Measurements from ENCODE around the gene NOC2L. TPM values are rescaled to one million over a fixed set of nuclear protein-coding genes. Genes with fewer than 3 reads are reported as not detected.

The NOC2L gene
- total and polyA plus RNA-seq, 9 of the 15 experiments (the other 6 are each of a cell fraction or from before 2014, with no cell fraction given): 4.0 to 410 (median 200) TPM

DNA sequence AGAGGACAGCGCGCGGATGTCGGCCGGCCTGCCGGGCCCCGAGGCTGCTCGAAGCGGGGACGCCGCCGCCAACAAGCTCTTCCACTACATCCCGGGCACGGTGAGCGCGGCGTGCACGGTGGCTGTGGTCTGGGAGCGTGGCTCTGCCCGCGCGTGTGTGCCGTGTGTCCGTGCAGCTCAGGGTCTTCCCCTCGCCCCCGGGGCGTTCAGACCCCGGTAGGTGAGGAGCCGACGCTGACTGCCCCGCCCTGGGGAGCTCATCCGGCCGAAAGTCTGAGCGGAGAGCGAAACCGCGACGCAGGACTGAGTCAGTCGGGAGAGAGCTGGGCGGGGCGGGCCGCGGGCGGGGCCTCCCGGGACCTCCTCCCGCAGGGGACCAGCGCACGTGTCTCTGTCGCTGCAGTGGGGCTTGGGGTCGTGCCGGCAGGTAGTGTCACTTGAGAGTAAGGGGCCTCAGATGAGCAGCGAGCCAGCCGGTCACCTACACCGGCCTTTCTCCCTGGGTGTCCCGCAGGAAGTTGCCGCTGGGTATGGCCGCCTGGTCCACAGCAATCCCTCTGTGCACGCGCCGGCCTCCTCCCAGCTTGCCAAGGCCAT, 7.7 kb upstream of the NOC2L start (continued):
- TF ChIP-seq, protein P1, sequence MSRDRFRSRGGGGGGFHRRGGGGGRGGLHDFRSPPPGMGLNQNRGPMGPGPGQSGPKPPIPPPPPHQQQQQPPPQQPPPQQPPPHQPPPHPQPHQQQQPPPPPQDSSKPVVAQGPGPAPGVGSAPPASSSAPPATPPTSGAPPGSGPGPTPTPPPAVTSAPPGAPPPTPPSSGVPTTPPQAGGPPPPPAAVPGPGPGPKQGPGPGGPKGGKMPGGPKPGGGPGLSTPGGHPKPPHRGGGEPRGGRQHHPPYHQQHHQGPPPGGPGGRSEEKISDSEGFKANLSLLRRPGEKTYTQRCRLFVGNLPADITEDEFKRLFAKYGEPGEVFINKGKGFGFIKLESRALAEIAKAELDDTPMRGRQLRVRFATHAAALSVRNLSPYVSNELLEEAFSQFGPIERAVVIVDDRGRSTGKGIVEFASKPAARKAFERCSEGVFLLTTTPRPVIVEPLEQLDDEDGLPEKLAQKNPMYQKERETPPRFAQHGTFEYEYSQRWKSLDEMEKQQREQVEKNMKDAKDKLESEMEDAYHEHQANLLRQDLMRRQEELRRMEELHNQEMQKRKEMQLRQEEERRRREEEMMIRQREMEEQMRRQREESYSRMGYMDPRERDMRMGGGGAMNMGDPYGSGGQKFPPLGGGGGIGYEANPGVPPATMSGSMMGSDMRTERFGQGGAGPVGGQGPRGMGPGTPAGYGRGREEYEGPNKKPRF (IDR thresholded peaks at IDR 0.05; ENCODE audit: low read depth, low read length): no peak
- TF ChIP-seq, protein P2, sequence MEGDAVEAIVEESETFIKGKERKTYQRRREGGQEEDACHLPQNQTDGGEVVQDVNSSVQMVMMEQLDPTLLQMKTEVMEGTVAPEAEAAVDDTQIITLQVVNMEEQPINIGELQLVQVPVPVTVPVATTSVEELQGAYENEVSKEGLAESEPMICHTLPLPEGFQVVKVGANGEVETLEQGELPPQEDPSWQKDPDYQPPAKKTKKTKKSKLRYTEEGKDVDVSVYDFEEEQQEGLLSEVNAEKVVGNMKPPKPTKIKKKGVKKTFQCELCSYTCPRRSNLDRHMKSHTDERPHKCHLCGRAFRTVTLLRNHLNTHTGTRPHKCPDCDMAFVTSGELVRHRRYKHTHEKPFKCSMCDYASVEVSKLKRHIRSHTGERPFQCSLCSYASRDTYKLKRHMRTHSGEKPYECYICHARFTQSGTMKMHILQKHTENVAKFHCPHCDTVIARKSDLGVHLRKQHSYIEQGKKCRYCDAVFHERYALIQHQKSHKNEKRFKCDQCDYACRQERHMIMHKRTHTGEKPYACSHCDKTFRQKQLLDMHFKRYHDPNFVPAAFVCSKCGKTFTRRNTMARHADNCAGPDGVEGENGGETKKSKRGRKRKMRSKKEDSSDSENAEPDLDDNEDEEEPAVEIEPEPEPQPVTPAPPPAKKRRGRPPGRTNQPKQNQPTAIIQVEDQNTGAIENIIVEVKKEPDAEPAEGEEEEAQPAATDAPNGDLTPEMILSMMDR (IDR thresholded peaks at IDR 0.05 in 2 of 3, conservative IDR thresholded peaks at IDR 0.05 in 1 of 3; ENCODE audit: insufficient read depth in 2 of 3, low read depth in 1 of 3, low read length in 3 of 3): no peak
- TF ChIP-seq ASH1L (IDR thresholded peaks at IDR 0.05; ENCODE audit: borderline replicate concordance, low read depth, partially characterized antibody) (no peak), KDM4B (IDR thresholded peaks at IDR 0.05; ENCODE audit: borderline replicate concordance in 2 of 2, low read depth in 1 of 2) (no peak), PHF21A (IDR thresholded peaks at IDR 0.05; ENCODE audit: borderline replicate concordance, low read depth) (no peak), ZNF583 (CRISPR knock-in tag; IDR thresholded peaks at IDR 0.05) (no peak), ZNF347 (CRISPR knock-in tag; IDR thresholded peaks at IDR 0.05; ENCODE audit: low read depth) (no peak), ZNF507 (tag; conservative IDR thresholded peaks at IDR 0.05) (no peak), HIVEP1 (CRISPR knock-in tag; IDR thresholded peaks at IDR 0.05) (no peak), FUS (optimal IDR thresholded peaks at IDR 0.05; ENCODE audit: low read depth, low read length) (no peak), PML (IDR thresholded peaks at IDR 0.05; ENCODE audit: low read length) (no peak), HMGN3 (IDR thresholded peaks at IDR 0.05; ENCODE audit: borderline replicate concordance, extremely low read depth, insufficient read length, low read depth, low read length) (peak; percentile 49), KLF10 (CRISPR knock-in tag; IDR thresholded peaks at IDR 0.05) (no peak), MEF2D (tag; conservative IDR thresholded peaks at IDR 0.05; ENCODE audit: low read depth) (no peak), FOXK1 (CRISPR knock-in tag; IDR thresholded peaks at IDR 0.05; ENCODE audit: borderline replicate concordance) (no peak)
- TF ChIP-seq, protein P3, sequence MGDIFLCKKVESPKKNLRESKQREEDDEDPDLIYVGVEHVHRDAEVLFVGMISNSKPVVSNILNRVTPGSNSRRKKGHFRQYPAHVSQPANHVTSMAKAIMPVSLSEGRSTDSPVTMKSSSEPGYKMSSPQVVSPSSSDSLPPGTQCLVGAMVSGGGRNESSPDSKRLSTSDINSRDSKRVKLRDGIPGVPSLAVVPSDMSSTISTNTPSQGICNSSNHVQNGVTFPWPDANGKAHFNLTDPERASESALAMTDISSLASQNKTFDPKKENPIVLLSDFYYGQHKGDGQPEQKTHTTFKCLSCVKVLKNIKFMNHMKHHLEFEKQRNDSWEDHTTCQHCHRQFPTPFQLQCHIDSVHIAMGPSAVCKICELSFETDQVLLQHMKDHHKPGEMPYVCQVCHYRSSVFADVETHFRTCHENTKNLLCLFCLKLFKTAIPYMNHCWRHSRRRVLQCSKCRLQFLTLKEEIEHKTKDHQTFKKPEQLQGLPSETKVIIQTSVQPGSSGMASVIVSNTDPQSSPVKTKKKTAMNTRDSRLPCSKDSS (IDR thresholded peaks at IDR 0.05; ENCODE audit: low read depth, partially characterized antibody): no peak
- TF ChIP-seq, protein P4, sequence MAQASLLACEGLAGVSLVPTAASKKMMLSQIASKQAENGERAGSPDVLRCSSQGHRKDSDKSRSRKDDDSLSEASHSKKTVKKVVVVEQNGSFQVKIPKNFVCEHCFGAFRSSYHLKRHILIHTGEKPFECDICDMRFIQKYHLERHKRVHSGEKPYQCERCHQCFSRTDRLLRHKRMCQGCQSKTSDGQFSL (CRISPR knock-in tag; IDR thresholded peaks at IDR 0.05): peak; percentile 75
- TF ChIP-seq, protein P4 (tag; IDR thresholded peaks at IDR 0.05): no peak
- TF ChIP-seq, protein P5, sequence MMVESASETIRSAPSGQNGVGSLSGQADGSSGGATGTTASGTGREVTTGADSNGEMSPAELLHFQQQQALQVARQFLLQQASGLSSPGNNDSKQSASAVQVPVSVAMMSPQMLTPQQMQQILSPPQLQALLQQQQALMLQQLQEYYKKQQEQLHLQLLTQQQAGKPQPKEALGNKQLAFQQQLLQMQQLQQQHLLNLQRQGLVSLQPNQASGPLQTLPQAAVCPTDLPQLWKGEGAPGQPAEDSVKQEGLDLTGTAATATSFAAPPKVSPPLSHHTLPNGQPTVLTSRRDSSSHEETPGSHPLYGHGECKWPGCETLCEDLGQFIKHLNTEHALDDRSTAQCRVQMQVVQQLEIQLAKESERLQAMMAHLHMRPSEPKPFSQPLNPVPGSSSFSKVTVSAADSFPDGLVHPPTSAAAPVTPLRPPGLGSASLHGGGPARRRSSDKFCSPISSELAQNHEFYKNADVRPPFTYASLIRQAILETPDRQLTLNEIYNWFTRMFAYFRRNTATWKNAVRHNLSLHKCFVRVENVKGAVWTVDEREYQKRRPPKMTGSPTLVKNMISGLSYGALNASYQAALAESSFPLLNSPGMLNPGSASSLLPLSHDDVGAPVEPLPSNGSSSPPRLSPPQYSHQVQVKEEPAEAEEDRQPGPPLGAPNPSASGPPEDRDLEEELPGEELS (CRISPR knock-in tag; IDR thresholded peaks at IDR 0.05; ENCODE audit: borderline replicate concordance): no peak
